BE2C (cell line): ENCODE results near the gene TSPYL6.
"Not testable (repeated sequence)": the region's sequence is repeated elsewhere in the genome, so short reads cannot be mapped to it uniquely, and the experiment has no call there.

Source experiments
- DNase-seq: peaks from one replicate; pipeline ENCODE4 v3.0.0-alpha.2; 2020
- H3K27me3 ChIP-seq: fragments of 250-450 bp; sonication (Bioruptor Pico); 2 replicates; pipeline ENCODE4 v1.5.1; 2020; ENCODE audit warnings: mild to moderate bottlenecking
- H3K36me3 ChIP-seq: fragments of 250-450 bp; sonication (Bioruptor Pico); 2 replicates; pipeline ENCODE4 v1.5.1; 2020; ENCODE audit warnings: mild to moderate bottlenecking
- H3K4me1 ChIP-seq: fragments of 250-450 bp; sonication (Bioruptor Pico); 2 replicates; pipeline ENCODE4 v1.5.1; 2020
- H3K4me3 ChIP-seq: 2 replicates; pipeline ENCODE4 v1.5.1; 2011; ENCODE audit warnings: low read depth, low read length
- H3K9me3 ChIP-seq: fragments of 250-450 bp; sonication (Bioruptor Pico); 2 replicates; pipeline ENCODE4 v1.5.1; 2020
- CTCF ChIP-seq: IDR thresholded peaks from 2 replicates; pipeline ENCODE4 v1.5.1; 2012; ENCODE audit warnings: mild to moderate bottlenecking, low read depth, low read length

Gene TSPYL6

GRCh38 chr2:54274781-54275242, 18.8 kb upstream of the TSPYL6 start:
- no peak overlapping the region for H3K4me3 ChIP-seq
- no peaks in the 10 kb centered on the region for H3K4me1 ChIP-seq
- DNase-seq, result no peak
- H3K36me3 ChIP-seq, result no peaks in the 10 kb centered on the region
- TF ChIP-seq CTCF, result no peak
- H3K27me3 ChIP-seq, result no peaks in the 10 kb centered on the region
- H3K9me3 ChIP-seq, result no peaks in the 10 kb centered on the region

GRCh38 chr2:54271843-54272627, 16.0 kb upstream of the TSPYL6 start:
- no peak for TF ChIP-seq CTCF
- DNase-seq, result no peak
- Histone ChIP-seq H3K4me1 (no peaks in the 10 kb centered on the region), H3K27me3 (no peaks in the 10 kb centered on the region), H3K4me3 (no peak overlapping the region), H3K9me3 (no peaks in the 10 kb centered on the region), H3K36me3 (no peaks in the 10 kb centered on the region)

GRCh38 chr2:54271189-54271588, 15.2 kb upstream of the TSPYL6 start:
- Histone ChIP-seq H3K4me1 (no peaks in the 10 kb centered on the region), H3K9me3 (no peaks in the 10 kb centered on the region), H3K36me3 (no peaks in the 10 kb centered on the region), H3K27me3 (no peaks in the 10 kb centered on the region), H3K4me3 (no peak overlapping the region)
- no peak for TF ChIP-seq CTCF
- no peak for DNase-seq

GRCh38 chr2:54267577-54267976, 11.5 kb upstream of the TSPYL6 start:
- DNase-seq, result no peak
- no peaks in the 10 kb centered on the region for H3K36me3 ChIP-seq
- no peaks in the 10 kb centered on the region for H3K9me3 ChIP-seq
- TF ChIP-seq CTCF, result no peak
- H3K4me1 ChIP-seq, result no peaks in the 10 kb centered on the region
- no peak overlapping the region for H3K4me3 ChIP-seq
- H3K27me3 ChIP-seq, result no peaks in the 10 kb centered on the region

GRCh38 chr2:54265081-54265480, 9.1 kb upstream of the TSPYL6 start:
- not testable (repeated sequence) for H3K4me3 ChIP-seq, H3K27me3 ChIP-seq, DNase-seq, H3K9me3 ChIP-seq, H3K4me1 ChIP-seq, H3K36me3 ChIP-seq

- no peaks in the 10 kb centered on the region for H3K4me1 ChIP-seq
- no peaks in the 10 kb centered on the region for H3K9me3 ChIP-seq
- H3K27me3 ChIP-seq, result no peaks in the 10 kb centered on the region
- H3K4me3 ChIP-seq, result no peak overlapping the region
- DNase-seq, result no peak
- no peak for TF ChIP-seq CTCF
- no peaks in the 10 kb centered on the region for H3K36me3 ChIP-seq
Measured at GRCh38 chr2:54262015-54262765, 6.2 kb upstream of the TSPYL6 start.
